Measurements from ENCODE around the gene MAPKAP1.

The MAPKAP1 gene

GRCh38 chr9:125447202-125447802, 259.7 kb downstream of the MAPKAP1 start:
- no peak for DNase-seq (ENCODE audit: low read depth)

- no peak for DNase-seq (ENCODE audit: low read depth)
These were observed 260.4 kb downstream of the MAPKAP1 start for GRCh38 chr9:125446561-125447094.

- no peak for DNase-seq (ENCODE audit: low read depth)
These were observed 262.0 kb downstream of the MAPKAP1 start for GRCh38 chr9:125444956-125445506.

- DNase-seq (ENCODE audit: low read depth) = no peak
These were observed 262.8 kb downstream of the MAPKAP1 start for GRCh38 chr9:125444166-125444565.

GRCh38 chr9:125443367-125443766, 263.6 kb downstream of the MAPKAP1 start:
- DNase-seq (ENCODE audit: low read depth) = no peak

- DNase-seq (ENCODE audit: low read depth) = no peak
These were observed 264.6 kb downstream of the MAPKAP1 start for GRCh38 chr9:125442452-125442851.

- DNase-seq (ENCODE audit: low read depth) = no peak
These were observed 266.6 kb downstream of the MAPKAP1 start for GRCh38 chr9:125440411-125440810.

GRCh38 chr9:125439434-125440272, 267.4 kb downstream of the MAPKAP1 start:
- DNase-seq (ENCODE audit: low read depth) = no peak

- no peak for DNase-seq (ENCODE audit: low read depth)
These were observed 268.2 kb downstream of the MAPKAP1 start for GRCh38 chr9:125438506-125439433.

GRCh38 chr9:125437771-125438221, 269.2 kb downstream of the MAPKAP1 start:
- no peak for DNase-seq (ENCODE audit: low read depth)

GRCh38 chr9:125436613-125437443, 270.2 kb downstream of the MAPKAP1 start:
- no peak for DNase-seq (ENCODE audit: low read depth)

- DNase-seq (ENCODE audit: low read depth) = no peak
These were observed 271.0 kb downstream of the MAPKAP1 start for GRCh38 chr9:125435776-125436612.

GRCh38 chr9:125434986-125435775, 271.8 kb downstream of the MAPKAP1 start:
- DNase-seq (ENCODE audit: low read depth) = no peak

- DNase-seq (ENCODE audit: low read depth) = no peak
These were observed 273.5 kb downstream of the MAPKAP1 start for GRCh38 chr9:125433461-125434011.

- no peak for DNase-seq (ENCODE audit: low read depth)
These were observed 274.2 kb downstream of the MAPKAP1 start for GRCh38 chr9:125432715-125433385.

- DNase-seq (ENCODE audit: low read depth) = no peak
These were observed 275.2 kb downstream of the MAPKAP1 start for GRCh38 chr9:125431741-125432271.

GRCh38 chr9:125431012-125431305, 276.0 kb downstream of the MAPKAP1 start:
- no peak for DNase-seq (ENCODE audit: low read depth)
